ENCODE data around the gene MIB2. TPM values are rescaled to one million over a fixed set of nuclear protein-coding genes. Genes with fewer than 3 reads are reported as not detected.
A peak's percentile ranks its signal among the peaks of the same experiment; 100 is the strongest.

MIB2 gene
- total and polyA plus RNA-seq, 7 experiments from 2014 or later: 23.4 to 129 (median 60.6) TPM

DNA sequence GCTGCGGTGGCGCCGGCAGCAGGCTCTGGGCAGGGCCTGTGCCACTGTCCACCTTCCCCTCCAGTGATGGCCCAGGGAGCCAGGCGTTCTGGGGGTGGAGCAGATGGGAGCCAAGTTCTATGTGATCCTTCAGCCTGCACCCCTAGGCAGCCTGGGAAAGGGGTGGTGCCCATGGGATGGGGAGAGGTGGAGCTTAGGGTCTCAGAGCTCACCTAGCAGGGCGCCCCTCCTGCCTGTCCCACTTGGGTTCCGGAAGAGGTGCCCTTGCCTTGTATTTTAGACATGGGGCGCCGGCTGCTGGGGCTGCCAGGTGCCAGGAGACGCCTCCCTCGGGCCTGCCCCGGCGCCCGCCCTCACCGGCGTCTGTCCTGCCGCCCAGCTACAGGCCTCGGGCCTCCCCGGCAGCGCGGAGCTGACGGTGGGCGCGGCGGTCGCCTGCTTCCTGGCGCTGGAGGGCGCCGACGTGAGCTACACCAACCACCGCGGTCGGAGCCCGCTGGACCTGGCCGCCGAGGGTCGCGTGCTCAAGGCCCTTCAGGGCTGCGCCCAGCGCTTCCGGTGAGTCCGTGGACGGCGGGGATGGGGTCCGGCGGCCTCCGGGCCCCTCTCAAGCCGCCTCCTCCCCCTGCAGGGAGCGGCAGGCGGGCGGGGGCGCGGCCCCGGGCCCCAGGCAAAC is 13.6 kb downstream of the MIB2 start:
- Mint-ChIP-seq H3K4me1 (peaks cover 0 to 12% (median 4%) of the 10 kb centered on the region in 7 donors), H3K9me3 (peaks cover 0 to 4% (median 0%) of the 10 kb centered on the region in 11 donors), H3K4me3 (peak overlapping the region in 8 of 10 donors; percentile 10 to 92 (median 55)), H3K27me3 (peaks cover 0 to 5% (median 0%) of the 10 kb centered on the region in 5 donors), H3K27ac (peak overlapping the region in 2 of 9 donors; percentile 33 to 55), H3K36me3 (peaks cover 0 to 2% (median 0%) of the 10 kb centered on the region in 5 donors)
- Histone ChIP-seq H3K27ac (ENCODE audit: low read depth, low read length) (peak overlapping the region; percentile 81), H3K9me3 (ENCODE audit: control insufficient read depth in 2 of 3, low read length in 3 of 3) (no peaks in the 10 kb centered on the region), H3K4me1 (ENCODE audit: control insufficient read depth in 2 of 2, insufficient read depth in 2 of 2, low read length in 2 of 2) (peaks cover 0 to 4% of the 10 kb centered on the region in 2 donors), H3K4me3 (ENCODE audit: low read length) (peak overlapping the region; percentile 56), H3K27me3 (ENCODE audit: control insufficient read depth in 2 of 2, insufficient read depth in 2 of 2, low read length in 2 of 2) (no peaks in the 10 kb centered on the region), H3K36me3 (ENCODE audit: control insufficient read depth in 2 of 3, insufficient read depth in 3 of 3, low read length in 3 of 3) (no peaks in the 10 kb centered on the region)
- intact Hi-C loops (cut with micrococcal nuclease): loop anchor here in 1 of 2 donors (2.0 kb wide), 1 partner anchor 14 kb away; the partner anchor contains the start of gene MIB2
- ChIA-PET POLR2A (interaction anchor here (0.6 to 4.4 kb wide), 9 partner anchors 10 to 221 kb away, joined by 3 to 86 read pairs (median 6); partner anchors contain the start of genes MIB2 and MRPL20), CTCF (no interaction called here)
- DNase-seq (peak in 5 of 9 donors; percentile 35 to 63 (median 46)), ATAC-seq (no peak)

- H3K4me1 ChIP-seq (ENCODE audit: control insufficient read depth in 2 of 2, insufficient read depth in 2 of 2, low read length in 2 of 2): peaks cover 0 to 4% of the 10 kb centered on the region in 2 donors
- no peaks in the 10 kb centered on the region for H3K36me3 ChIP-seq (ENCODE audit: control insufficient read depth in 2 of 3, insufficient read depth in 3 of 3, low read length in 3 of 3)
- POLR2A ChIA-PET: interaction anchor here (0.6 to 4.4 kb wide), 9 partner anchors 9 to 222 kb away, joined by 3 to 86 read pairs (median 6); partner anchors contain the start of genes MIB2 and MRPL20
- peak overlapping the region; percentile 73 to 93 (median 86) for H3K4me3 Mint-ChIP-seq
- H3K27ac Mint-ChIP-seq: peak overlapping the region; percentile 81 to 98 (median 93)
- no peaks in the 10 kb centered on the region for H3K27me3 ChIP-seq (ENCODE audit: control insufficient read depth in 2 of 2, insufficient read depth in 2 of 2, low read length in 2 of 2)
- peak overlapping the region; percentile 56 for H3K4me3 ChIP-seq (ENCODE audit: low read length)
- intact Hi-C loops (cut with micrococcal nuclease): loop anchor here in 1 of 2 donors (2.0 kb wide), 4 partner anchors 15 to 117 kb away; partner anchors contain the start of genes ATAD3A, CDK11B, MIB2 and SSU72
- peak; percentile 83 for ATAC-seq
- no peaks in the 10 kb centered on the region for H3K9me3 ChIP-seq (ENCODE audit: control insufficient read depth in 2 of 3, low read length in 3 of 3)
- DNase-seq: peak in 7 of 9 donors; percentile 55 to 83 (median 79)
- H3K9me3 Mint-ChIP-seq: peaks cover 0 to 4% (median 0%) of the 10 kb centered on the region in 11 donors
- H3K27me3 Mint-ChIP-seq: peaks cover 0 to 5% (median 0%) of the 10 kb centered on the region in 5 donors
- peaks cover 0 to 12% (median 4%) of the 10 kb centered on the region in 7 donors for H3K4me1 Mint-ChIP-seq
- CTCF ChIA-PET: interaction anchor here (0.5 to 1.0 kb wide), 3 partner anchors 11 to 55 kb away, joined by 3 read pairs; no protein-coding TSS in a partner anchor
- peak overlapping the region; percentile 81 for H3K27ac ChIP-seq (ENCODE audit: low read depth, low read length)
- H3K36me3 Mint-ChIP-seq: peaks cover 0 to 2% (median 0%) of the 10 kb centered on the region in 5 donors
Observed at GRCh38 chr1:1629430-1630190, 14.3 kb downstream of the MIB2 start.

- no peaks in the 10 kb centered on the region for H3K36me3 ChIP-seq (ENCODE audit: control insufficient read depth in 2 of 3, insufficient read depth in 3 of 3, low read length in 3 of 3)
- Mint-ChIP-seq H3K4me3 (peak overlapping the region; percentile 85 to 95 (median 90)), H3K27me3 (peaks cover 0 to 5% (median 0%) of the 10 kb centered on the region in 5 donors), H3K9me3 (peaks cover 0 to 4% (median 0%) of the 10 kb centered on the region in 11 donors), H3K27ac (peak overlapping the region; percentile 83 to 98 (median 95)), H3K36me3 (peaks cover 0 to 2% (median 0%) of the 10 kb centered on the region in 5 donors), H3K4me1 (peaks cover 0 to 11% (median 4%) of the 10 kb centered on the region in 7 donors)
- DNase-seq: peak; percentile 90 to 97 (median 96)
- intact Hi-C loops (cut with micrococcal nuclease): loop anchor here in 1 of 2 donors (2.0 kb wide), 3 partner anchors 28 to 118 kb away; partner anchors contain the start of genes ATAD3A, CDK11B and SSU72
- CTCF ChIA-PET: interaction anchor here (0.5 to 1.3 kb wide), 4 partner anchors 12 to 54 kb away, joined by 3 read pairs; no protein-coding TSS in a partner anchor
- H3K4me3 ChIP-seq (ENCODE audit: low read length): peak overlapping the region; percentile 17
- H3K9me3 ChIP-seq (ENCODE audit: control insufficient read depth in 2 of 3, low read length in 3 of 3): no peaks in the 10 kb centered on the region
- H3K27me3 ChIP-seq (ENCODE audit: control insufficient read depth in 2 of 2, insufficient read depth in 2 of 2, low read length in 2 of 2): no peaks in the 10 kb centered on the region
- peak overlapping the region; percentile 68 for H3K27ac ChIP-seq (ENCODE audit: low read depth, low read length)
- POLR2A ChIA-PET: interaction anchor here (0.7 to 4.4 kb wide), 11 partner anchors 9 to 223 kb away, joined by 3 to 86 read pairs (median 5); partner anchors contain the start of genes CDK11A, MIB2, MRPL20 and SLC35E2B
- H3K4me1 ChIP-seq (ENCODE audit: control insufficient read depth in 2 of 2, insufficient read depth in 2 of 2, low read length in 2 of 2): peaks cover 0 to 4% of the 10 kb centered on the region in 2 donors
- ATAC-seq: peak; percentile 76
Observed at GRCh38 chr1:1630191-1630964, 15.1 kb downstream of the MIB2 start.

DNA sequence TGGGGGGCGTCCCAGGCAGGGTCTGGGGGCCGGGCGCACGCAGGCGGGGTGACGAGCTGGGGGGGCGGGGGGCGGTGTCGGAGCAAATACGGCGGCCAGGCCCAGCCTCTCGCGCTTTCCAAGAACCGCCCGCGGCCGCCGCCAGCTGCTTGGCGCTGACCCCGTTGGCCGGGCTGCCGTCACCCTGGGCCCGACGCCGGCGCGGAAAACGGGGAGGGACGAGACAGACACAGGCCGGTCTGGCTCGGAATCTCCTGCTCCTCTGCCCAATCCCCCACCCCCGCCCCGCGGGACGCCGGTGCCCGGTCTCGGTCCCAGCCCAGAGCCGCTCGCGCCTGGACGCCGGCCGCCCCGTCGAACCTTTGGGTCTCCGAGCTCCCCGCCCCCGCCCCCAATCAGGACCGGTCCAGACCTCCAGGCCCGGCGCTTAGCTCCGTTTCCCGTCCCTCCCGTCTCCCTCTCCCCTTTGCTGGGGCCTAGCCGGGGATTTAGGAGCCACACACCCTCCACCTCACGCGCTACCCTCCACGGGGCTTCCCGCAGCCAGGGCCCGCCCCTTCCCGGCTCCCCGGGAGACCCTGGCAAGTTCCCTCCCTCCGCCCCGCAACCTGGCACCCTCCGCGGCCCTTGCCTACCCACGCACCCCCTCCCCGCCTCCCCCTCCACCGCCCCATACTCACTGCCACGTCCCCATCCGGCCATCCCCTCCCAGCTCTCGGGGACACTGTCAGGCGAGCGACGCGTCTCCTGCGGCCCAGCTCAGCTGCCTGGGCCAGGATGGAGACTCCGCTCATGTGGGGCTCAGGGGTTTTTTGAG is 15.9 kb downstream of the MIB2 start:
- ATAC-seq: no peak
- H3K4me3 ChIP-seq (ENCODE audit: low read length): no peak overlapping the region

More for the DNA sequence above, 15.9 kb downstream of the MIB2 start:
- H3K9me3 Mint-ChIP-seq: peaks cover 0 to 4% (median 0%) of the 10 kb centered on the region in 11 donors
- H3K36me3 Mint-ChIP-seq: peaks cover 0 to 2% (median 0%) of the 10 kb centered on the region in 5 donors
- CTCF ChIA-PET: interaction anchor here (1.3 kb wide), 1 partner anchor 16 kb away, joined by 3 read pairs; no protein-coding TSS in a partner anchor
- Histone ChIP-seq H3K4me1 (ENCODE audit: control insufficient read depth in 2 of 2, insufficient read depth in 2 of 2, low read length in 2 of 2) (peaks cover 0 to 4% of the 10 kb centered on the region in 2 donors), H3K36me3 (ENCODE audit: control insufficient read depth in 2 of 3, insufficient read depth in 3 of 3, low read length in 3 of 3) (no peaks in the 10 kb centered on the region), H3K27ac (ENCODE audit: low read depth, low read length) (peak overlapping the region; percentile 68), H3K27me3 (ENCODE audit: control insufficient read depth in 2 of 2, insufficient read depth in 2 of 2, low read length in 2 of 2) (no peaks in the 10 kb centered on the region), H3K9me3 (ENCODE audit: control insufficient read depth in 2 of 3, low read length in 3 of 3) (no peaks in the 10 kb centered on the region)
- POLR2A ChIA-PET: interaction anchor here (0.7 to 4.4 kb wide), 7 partner anchors 16 to 93 kb away, joined by 3 to 86 read pairs (median 4); partner anchors contain the start of genes CDK11A, MIB2 and SLC35E2B
- intact Hi-C loops (cut with micrococcal nuclease): loop anchor here in 1 of 2 donors (2.0 kb wide), 3 partner anchors 28 to 118 kb away; partner anchors contain the start of genes ATAD3A, CDK11B and SSU72
- peak overlapping the region in 9 of 10 donors; percentile 29 to 92 (median 63) for H3K4me3 Mint-ChIP-seq
- peaks cover 0 to 5% (median 0%) of the 10 kb centered on the region in 5 donors for H3K27me3 Mint-ChIP-seq
- peaks cover 0 to 5% (median 4%) of the 10 kb centered on the region in 7 donors for H3K4me1 Mint-ChIP-seq
- H3K27ac Mint-ChIP-seq: peak overlapping the region in 5 of 9 donors; percentile 21 to 74 (median 31)
- DNase-seq: peak in 2 of 9 donors; percentile 23 to 43
